H1 (cell line): Measurements from ENCODE around the gene BRD1.

ENCODE experiments used
- CBX5 ChIP-seq: fragments of 300-800, 300-1000 bp; sonication (generic); IDR thresholded peaks from 2 replicates; pipeline ENCODE4 v1.7.1; 2016; ENCODE audit warnings: antibody characterized with exemption, low read length, low read depth
- EGR1 ChIP-seq: IDR thresholded peaks from 2 replicates; pipeline ENCODE4 v1.6.1; 2011; ENCODE audit warnings: low read depth, low read length, borderline replicate concordance
- HDAC2 ChIP-seq, 2 experiments: fragments of 300-600 bp in 1 of 2; sonication (generic) in 1 of 2; IDR thresholded peaks; 2 replicates each; pipeline ENCODE4 v1.6.1; 2011 to 2012; ENCODE audit warnings: low read depth in 2 of 2, low read length in 2 of 2, mild to moderate bottlenecking in 2 of 2, moderate library complexity in 2 of 2, borderline replicate concordance in 1 of 2, inconsistent platforms in 1 of 2
- POLR2A ChIP-seq, 2 experiments: IDR thresholded peaks; 1 replicate in 1 of 2; 2 replicates in 1 of 2; pipeline ENCODE4 v1.6.1; 2011; ENCODE audit warnings: low read depth in 2 of 2, low read length in 2 of 2, mild to moderate bottlenecking in 2 of 2; ENCODE audit errors: control extremely low read depth in 1 of 2
- POU5F1 ChIP-seq: IDR thresholded peaks from 2 replicates; pipeline ENCODE4 v1.6.1; 2011; ENCODE audit warnings: low read depth, mild to moderate bottlenecking, low read length, moderate library complexity
- SIN3A ChIP-seq, 2 experiments: IDR thresholded peaks in 1 of 2; conservative IDR thresholded peaks in 1 of 2; 2 replicates each; pipeline ENCODE4 v1.6.1; 2011 to 2012; ENCODE audit warnings: low read length in 2 of 2, improper control_type of control experiment in 1 of 2, low read depth in 1 of 2, mild to moderate bottlenecking in 1 of 2
- SRF ChIP-seq: IDR thresholded peaks from 2 replicates; pipeline ENCODE4 v1.6.1; 2011; ENCODE audit warnings: mild to moderate bottlenecking, low read depth, low read length, moderate library complexity
- YY1 ChIP-seq: IDR thresholded peaks from 2 replicates; pipeline ENCODE4 v1.6.1; 2011; ENCODE audit warnings: low read depth, mild to moderate bottlenecking, low read length
- TF ChIP-seq, protein P1 (sequence below), 3 experiments: IDR thresholded peaks; 1 replicate in 2 of 3; 2 replicates in 1 of 3; pipeline versions ENCODE4 v1.5.1 to v1.6.1; 2011; ENCODE audit warnings: low read length in 3 of 3, mild to moderate bottlenecking in 3 of 3, inconsistent platforms in 2 of 3, low read depth in 1 of 3, moderate library complexity in 1 of 3; ENCODE audit not compliant: insufficient read depth in 1 of 3; ENCODE audit errors: control extremely low read depth in 1 of 3
- TF ChIP-seq, protein P2 (sequence below): IDR thresholded peaks from 2 replicates; pipeline ENCODE4 v1.6.1; 2012; ENCODE audit warnings: inconsistent platforms

DNA sequence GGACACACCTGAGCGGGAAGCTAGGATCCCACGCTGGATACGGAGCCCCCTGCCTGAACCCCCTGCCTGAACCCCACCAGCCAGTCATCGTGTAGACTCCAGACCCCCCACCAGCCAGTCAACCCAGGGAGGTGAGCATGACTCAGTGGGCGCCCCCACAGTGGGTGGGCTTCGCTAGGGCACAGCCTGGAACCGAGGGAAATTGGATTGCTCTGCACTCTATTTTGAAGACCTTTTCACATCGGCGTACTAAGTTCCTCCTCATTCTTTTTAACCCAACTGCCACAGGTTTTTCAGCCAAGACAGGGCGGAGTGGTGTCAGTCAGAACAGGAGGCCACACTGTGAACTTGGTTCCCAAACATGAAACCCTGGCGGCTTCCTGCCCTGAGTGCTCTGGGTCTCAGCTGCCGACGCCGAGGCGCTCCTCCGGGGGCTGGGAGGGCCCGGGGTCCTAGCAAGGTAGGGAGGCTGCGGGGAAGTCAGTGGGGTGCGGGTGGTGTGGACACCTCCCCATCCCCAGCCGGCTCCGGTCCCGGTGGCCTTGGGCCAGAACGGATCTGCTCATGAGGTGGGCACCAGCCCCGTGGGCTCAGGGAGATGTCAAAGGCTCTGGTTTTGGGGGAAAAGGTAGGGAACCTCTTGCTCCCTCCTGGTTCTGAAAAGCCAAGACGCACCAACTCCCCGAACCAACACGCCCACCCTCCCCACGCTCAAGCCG lies 57.0 kb downstream of the BRD1 start:
- TF ChIP-seq SIN3A (conservative IDR thresholded peaks at IDR 0.05 in 1 of 2, IDR thresholded peaks at IDR 0.05 in 1 of 2; ENCODE audit: low read depth in 1 of 2, low read length in 2 of 2), result no peak
- no peak for TF ChIP-seq HDAC2 (IDR thresholded peaks at IDR 0.05; ENCODE audit: borderline replicate concordance in 1 of 2, low read depth in 2 of 2, low read length in 2 of 2)
- TF ChIP-seq, protein P1, sequence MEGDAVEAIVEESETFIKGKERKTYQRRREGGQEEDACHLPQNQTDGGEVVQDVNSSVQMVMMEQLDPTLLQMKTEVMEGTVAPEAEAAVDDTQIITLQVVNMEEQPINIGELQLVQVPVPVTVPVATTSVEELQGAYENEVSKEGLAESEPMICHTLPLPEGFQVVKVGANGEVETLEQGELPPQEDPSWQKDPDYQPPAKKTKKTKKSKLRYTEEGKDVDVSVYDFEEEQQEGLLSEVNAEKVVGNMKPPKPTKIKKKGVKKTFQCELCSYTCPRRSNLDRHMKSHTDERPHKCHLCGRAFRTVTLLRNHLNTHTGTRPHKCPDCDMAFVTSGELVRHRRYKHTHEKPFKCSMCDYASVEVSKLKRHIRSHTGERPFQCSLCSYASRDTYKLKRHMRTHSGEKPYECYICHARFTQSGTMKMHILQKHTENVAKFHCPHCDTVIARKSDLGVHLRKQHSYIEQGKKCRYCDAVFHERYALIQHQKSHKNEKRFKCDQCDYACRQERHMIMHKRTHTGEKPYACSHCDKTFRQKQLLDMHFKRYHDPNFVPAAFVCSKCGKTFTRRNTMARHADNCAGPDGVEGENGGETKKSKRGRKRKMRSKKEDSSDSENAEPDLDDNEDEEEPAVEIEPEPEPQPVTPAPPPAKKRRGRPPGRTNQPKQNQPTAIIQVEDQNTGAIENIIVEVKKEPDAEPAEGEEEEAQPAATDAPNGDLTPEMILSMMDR (IDR thresholded peaks at IDR 0.05; ENCODE audit: control extremely low read depth in 1 of 3, insufficient read depth in 1 of 3, low read depth in 1 of 3, low read length in 3 of 3), result no peak
- TF ChIP-seq POLR2A (IDR thresholded peaks at IDR 0.05; ENCODE audit: control extremely low read depth in 1 of 2, low read depth in 2 of 2, low read length in 2 of 2), result no peak
- TF ChIP-seq, protein P2, sequence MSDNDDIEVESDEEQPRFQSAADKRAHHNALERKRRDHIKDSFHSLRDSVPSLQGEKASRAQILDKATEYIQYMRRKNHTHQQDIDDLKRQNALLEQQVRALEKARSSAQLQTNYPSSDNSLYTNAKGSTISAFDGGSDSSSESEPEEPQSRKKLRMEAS, result no peak
- TF ChIP-seq POU5F1, result no peak
- no peak for TF ChIP-seq EGR1
- no peak for TF ChIP-seq YY1
- no peak for TF ChIP-seq SRF
- TF ChIP-seq CBX5, result no peak
